IPS-11a (cell line): Measurements from ENCODE around the gene TCF12.

Experiments
- H3K4me3 ChIP-seq: one replicate; pipeline ENCODE4 v1.5.1; 2013; ENCODE audit warnings: low read depth, low read length, control low read depth

TCF12 gene

GRCh38 chr15:57203906-57204305 lies 285.5 kb downstream of the TCF12 start:
- H3K4me3 ChIP-seq, result no peak overlapping the region

GRCh38 chr15:57205027-57205855 lies 286.8 kb downstream of the TCF12 start:
- no peak overlapping the region for H3K4me3 ChIP-seq

GRCh38 chr15:57205996-57206395 lies 287.6 kb downstream of the TCF12 start:
- H3K4me3 ChIP-seq, result no peak overlapping the region

GRCh38 chr15:57213862-57214261 lies 295.4 kb downstream of the TCF12 start:
- no peak overlapping the region for H3K4me3 ChIP-seq

- H3K4me3 ChIP-seq, result no peak overlapping the region
Observed at GRCh38 chr15:57215326-57215725, 296.9 kb downstream of the TCF12 start.

DNA sequence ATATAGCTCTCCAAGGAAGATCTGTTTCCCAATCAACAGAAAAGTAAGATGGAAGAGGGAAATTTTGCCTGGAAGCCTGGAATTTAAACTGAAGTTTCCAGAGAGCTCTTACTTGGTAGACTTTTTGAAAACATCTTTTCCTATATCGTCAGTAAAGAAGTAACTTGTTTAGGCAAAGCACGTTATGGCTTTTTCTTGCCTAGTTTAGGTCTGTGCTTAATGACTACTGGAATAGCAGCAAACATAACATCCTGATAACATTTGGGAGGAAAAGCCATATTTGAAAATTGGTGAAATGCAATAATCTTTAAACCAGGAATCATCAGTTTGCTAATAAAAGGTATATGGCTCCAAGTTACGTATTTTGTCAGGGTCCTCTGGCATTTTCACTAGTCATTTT lies 297.4 kb downstream of the TCF12 start:
- no peak overlapping the region for H3K4me3 ChIP-seq

GRCh38 chr15:57216288-57216687 lies 297.8 kb downstream of the TCF12 start:
- no peak overlapping the region for H3K4me3 ChIP-seq

DNA sequence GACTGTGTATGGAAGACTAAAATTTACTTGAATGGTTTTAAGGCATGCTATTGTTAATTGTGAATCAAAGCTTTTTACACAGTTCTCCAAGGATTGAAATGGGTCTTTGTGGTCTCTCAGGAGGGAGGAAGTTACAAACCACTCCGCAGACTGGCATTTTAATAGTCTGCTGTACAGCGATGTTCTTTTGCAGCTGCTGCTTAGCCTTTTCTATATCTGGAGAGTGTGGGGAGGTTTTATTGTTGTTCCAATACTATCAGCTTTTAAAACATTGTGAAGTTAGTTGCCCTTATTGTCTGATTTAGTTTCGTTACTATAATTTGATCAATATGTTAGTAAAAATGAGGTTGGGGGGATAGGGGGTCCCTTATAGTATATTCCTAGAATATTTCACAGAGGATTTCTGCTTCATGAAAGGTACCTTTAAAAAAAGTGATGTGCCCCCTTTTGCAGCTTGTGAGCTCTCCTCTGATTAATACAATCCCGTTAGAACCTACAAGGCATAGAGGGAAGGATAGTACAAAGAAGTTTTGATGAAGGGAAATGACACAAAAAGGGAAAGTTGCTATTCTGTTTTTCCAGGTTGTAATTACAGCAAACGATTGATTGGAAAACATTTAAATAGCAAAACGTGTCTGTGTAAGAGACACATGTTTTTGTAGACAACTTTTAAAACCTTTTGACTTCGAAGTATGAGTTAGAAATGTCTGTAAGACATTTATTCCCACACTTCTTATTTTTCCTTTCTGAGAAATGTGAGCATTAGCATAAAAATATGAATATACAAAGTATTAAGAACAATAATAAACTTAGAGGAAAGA lies 299.5 kb downstream of the TCF12 start:
- no peak overlapping the region for H3K4me3 ChIP-seq

DNA sequence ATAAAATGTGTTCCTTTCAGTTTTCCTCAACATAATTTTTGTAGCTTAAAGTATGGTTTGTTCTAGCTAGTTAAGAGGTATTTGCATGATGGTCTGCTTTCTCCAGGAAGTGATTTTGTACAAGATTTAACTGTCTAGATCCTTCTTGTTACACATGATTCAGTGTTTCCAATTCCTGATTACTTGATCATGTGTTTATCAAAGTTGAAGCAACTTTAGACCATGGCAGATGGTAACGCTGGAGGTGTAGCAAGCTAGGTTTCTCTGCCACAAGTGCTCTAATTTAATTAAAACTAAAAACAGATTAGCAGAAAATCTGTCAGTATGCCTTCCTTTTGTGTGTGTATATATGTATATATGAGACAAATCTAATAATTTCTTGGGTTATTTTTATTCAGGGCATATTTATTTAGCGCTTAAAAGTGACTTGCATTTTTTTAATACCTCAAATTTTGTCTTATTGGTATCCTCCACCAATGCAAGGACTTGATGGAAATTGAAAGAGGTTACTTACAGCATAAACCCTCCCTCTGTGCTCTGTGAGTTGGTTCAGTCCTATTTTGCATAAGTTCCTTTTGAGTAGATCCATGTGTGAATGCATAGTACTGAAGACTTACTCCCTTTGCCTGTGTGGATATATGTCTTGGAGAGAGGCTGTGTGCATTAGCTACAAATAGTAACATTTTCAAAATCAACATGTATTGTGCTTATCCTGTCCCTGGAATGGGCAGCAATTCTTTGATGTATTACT lies 300.6 kb downstream of the TCF12 start:
- no peak overlapping the region for H3K4me3 ChIP-seq

- no peak overlapping the region for H3K4me3 ChIP-seq
Observed at GRCh38 chr15:57220205-57220604, 301.8 kb downstream of the TCF12 start.

DNA sequence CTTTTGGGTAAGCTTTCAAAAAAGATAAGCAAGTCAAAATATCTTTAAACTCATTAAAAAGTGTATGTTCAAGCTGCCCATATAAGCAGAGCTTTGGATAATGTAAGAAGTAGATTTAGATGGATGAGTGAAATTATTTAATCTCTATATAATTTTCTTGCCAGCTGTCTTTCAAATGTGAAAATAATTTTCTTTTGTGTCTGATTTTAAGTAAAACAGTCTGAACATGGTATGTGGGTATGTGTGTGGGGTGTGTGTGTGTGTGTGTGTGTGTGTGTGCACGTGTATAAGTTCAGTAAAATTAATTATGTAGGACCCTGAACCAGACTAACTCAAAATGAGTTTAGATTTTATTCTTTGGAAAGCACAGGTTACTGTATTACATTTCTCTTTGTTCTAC lies 302.7 kb downstream of the TCF12 start:
- no peak overlapping the region for H3K4me3 ChIP-seq

DNA sequence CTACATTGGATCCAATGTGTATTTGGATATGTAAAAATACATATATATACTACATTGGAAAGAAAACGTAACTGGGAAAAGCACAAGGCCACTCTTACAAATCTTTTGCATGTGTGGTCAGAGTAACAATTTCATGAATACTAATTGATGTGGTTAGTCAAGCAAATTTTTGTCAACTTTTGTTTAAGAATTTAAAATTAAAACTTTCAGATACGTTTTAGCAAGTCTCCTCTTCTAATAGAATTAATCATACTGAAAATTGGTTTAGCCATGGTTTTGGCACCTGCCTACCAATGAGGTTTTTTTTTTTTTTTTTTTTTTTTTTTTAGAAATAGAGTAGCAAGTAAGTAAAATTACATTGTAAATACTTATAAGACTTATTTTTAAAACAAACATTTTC lies 304.9 kb downstream of the TCF12 start:
- no peak overlapping the region for H3K4me3 ChIP-seq

GRCh38 chr15:57223887-57224286 lies 305.4 kb downstream of the TCF12 start:
- no peak overlapping the region for H3K4me3 ChIP-seq

DNA sequence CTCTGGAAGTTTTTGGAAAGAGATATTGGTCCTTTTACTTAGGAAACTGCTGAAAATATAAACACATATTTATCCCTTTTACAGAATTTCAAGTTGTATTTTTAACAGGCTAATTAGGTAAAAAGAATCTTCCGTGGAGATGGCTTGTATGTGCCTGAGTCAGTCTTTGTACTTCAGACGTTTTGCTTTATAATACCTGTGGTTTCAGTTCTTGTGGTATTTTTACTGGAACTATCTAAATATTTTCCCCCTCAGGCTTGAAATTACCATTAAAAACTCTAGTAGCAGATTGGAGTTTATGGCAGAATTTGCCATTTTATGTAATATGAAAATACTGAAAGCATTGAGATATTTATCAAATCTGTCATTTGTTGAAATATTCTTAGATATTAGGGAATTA lies 306.2 kb downstream of the TCF12 start:
- no peak overlapping the region for H3K4me3 ChIP-seq

DNA sequence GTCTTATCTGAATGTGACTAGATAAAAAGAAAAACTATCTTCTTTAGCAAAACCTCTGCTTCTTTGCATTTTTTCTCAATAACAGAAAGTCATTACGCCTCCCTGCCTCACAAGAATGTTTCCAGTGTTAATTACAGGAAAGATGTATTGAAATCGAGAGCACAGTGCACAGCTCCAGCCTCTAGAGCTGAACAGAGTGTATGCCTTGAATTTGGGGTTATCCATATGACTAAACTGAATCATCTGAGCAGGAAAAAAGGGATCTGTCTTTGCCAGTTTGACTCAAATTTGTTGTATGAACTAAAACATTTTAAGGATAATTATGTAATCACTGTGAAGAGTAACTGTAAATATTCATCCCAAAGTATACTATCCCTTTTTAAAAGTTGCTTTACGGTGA lies 308.7 kb downstream of the TCF12 start:
- H3K4me3 ChIP-seq, result no peak overlapping the region

DNA sequence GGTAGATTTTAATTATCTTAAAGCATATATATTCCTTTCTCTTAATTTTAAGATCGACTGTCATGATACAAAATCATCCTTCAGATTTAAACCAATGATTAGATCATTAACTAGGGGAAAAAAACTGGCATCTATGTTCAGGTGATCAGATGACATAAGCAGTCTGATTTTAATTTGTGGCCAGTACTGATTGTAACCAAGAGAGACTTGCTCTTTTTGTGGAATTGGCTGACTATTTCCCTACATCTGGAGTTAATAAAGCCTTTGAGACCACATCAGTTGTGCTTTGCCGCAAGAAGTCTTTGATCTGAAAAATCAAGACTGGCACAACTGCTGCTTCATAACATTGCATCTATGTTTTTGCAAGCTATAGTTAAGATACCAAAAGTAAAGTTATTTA lies 309.5 kb downstream of the TCF12 start:
- no peak overlapping the region for H3K4me3 ChIP-seq

- no peak overlapping the region for H3K4me3 ChIP-seq
Observed at GRCh38 chr15:57228395-57228794, 310.0 kb downstream of the TCF12 start.

DNA sequence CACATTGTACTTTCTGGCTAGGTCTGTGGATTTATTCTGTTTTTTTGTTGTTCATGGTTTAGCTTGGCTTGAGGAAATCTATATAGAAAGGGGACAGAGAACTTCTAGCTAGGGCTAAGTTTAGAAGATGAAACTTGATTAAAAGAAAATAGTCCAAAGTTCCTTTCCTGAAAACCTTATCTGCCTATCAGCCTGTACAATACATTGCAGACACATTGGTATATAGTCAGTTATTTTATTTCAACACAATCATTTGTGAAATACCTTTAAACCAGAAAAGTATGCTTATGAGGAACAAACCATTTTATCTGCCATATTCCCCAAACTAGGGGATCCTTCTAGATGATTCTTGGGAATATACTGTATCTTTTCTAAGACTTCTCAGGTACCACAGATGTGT lies 310.6 kb downstream of the TCF12 start:
- no peak overlapping the region for H3K4me3 ChIP-seq

DNA sequence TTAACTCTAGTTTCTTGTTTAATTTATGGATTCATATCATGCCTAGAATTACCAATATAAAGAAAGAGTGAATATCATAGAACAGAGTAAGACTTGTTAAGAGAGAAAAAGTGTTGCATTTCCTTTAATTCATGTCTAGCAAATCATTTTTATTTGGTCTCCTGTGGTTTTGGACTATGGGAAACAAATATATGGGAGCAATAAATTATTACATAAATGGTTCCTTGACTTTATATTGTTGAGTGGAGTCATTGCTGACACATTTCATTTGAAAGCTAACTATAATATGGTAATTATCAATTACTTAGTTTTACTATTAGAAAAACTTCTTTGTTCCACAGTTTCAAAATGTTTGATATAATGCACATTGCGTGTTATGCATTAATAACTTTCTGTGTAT lies 313.1 kb downstream of the TCF12 start:
- H3K4me3 ChIP-seq, result no peak overlapping the region

- no peak overlapping the region for H3K4me3 ChIP-seq
Observed at GRCh38 chr15:57234156-57234555, 315.7 kb downstream of the TCF12 start.

DNA sequence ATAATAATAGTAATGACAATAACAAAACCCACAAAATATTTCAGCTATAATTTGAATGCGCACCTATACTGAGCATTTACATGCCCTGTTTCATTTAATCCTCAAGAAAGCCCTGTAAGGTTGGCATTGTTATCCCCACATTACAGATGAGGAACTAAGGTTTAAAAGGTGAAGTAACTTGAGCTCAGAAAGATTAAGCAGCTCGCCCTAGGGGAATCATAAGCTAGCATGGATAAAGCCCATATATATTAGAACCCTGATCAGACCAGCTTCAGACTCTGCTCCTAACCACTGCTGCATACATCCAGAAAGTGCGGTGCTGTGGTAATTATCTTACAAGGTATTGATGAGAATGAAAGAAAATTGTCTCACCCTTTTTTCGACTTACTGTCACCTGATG lies 316.7 kb downstream of the TCF12 start:
- no peak overlapping the region for H3K4me3 ChIP-seq

DNA sequence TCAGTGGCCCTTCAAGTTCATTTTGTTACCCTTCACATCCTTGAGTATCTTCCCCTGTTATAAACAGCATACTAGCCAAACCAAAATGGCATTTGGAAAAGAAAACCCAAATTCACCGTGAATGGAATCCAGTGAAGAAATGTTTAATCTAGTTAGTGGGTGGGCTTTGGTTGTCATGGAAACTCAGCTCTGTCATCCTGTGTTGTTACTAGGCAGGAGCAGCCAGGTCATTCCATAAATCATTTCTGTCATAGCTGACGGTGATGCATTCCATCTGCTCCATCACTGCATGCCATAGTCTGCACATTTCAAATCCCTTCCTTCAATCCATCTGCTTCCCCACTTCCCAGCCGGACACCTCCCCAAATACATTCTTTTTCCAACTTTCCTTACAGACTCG lies 317.4 kb downstream of the TCF12 start:
- H3K4me3 ChIP-seq, result no peak overlapping the region
